Measurements from ENCODE around the gene USP46.

USP46 gene

DNA sequence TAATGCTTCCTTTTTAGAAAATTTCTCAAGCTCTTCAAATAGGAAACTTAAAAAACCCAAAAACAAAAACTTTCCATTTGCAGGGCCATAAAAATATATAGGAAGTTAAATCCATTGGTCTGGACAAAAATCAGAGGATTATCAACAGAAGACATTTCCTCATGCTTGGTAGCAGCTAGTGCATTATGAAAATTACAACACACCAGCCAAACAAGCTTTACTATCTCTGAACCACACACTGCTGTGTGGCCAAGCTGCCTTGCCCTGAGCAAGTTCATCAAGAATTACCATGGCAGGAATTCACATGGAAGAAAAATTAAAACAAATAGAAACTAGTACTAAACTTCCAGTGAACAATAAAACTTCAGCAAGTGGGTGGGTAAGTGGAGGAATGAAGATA is 3.6 kb downstream of the USP46 start:
- DNase-seq, result no peak

- DNase-seq, result no peak
Observed at GRCh38 chr4:52651996-52652672, 7.0 kb downstream of the USP46 start.

- DNase-seq, result no peak
Observed at GRCh38 chr4:52648836-52649235, 10.3 kb downstream of the USP46 start.

DNA sequence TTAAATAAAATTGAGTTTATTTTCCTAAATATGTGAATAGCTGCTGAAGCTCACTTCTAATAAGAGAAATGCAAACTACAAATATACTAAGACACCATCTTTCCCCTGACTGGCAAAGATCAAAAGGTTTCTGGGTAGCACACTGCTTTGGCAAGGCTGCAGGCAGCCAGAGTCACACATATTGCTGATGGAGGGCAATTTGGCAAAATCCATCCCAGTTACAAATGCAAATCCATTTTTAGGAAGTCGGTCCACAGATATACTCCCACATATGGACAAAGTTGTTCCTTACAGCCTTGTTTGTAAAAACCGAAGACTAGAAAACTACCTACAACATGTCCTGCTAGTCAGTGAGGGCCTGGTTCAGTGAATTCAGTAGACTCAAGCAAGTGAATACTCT is 12.4 kb downstream of the USP46 start:
- no peak for DNase-seq

- DNase-seq, result no peak
Observed at GRCh38 chr4:52646096-52646495, 13.0 kb downstream of the USP46 start.

GRCh38 chr4:52645300-52645699 is 13.8 kb downstream of the USP46 start:
- DNase-seq, result no peak

DNA sequence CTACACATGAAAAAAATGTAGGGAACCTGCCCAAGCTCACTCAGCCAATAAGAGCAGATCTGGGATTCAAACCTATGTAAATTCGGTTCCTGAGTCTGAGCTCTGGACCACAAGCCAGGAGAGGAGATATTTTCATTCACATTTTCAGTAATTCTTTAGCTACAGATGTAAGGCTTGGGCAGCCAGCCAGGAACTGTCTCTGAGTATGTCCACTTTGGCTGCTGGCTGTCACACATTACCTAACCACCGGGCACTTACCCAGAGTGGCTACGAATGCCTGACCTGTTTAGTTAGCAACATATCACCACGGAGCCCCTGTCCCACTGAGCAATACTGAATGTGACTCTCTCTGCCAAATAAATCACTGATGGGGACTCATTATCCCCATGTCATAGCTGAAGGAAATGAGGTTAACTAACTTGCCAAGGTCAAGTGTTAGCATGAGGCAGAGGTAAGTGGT is 15.3 kb downstream of the USP46 start:
- no peak for DNase-seq

GRCh38 chr4:52643190-52643589 is 15.9 kb downstream of the USP46 start:
- no peak for DNase-seq

DNA sequence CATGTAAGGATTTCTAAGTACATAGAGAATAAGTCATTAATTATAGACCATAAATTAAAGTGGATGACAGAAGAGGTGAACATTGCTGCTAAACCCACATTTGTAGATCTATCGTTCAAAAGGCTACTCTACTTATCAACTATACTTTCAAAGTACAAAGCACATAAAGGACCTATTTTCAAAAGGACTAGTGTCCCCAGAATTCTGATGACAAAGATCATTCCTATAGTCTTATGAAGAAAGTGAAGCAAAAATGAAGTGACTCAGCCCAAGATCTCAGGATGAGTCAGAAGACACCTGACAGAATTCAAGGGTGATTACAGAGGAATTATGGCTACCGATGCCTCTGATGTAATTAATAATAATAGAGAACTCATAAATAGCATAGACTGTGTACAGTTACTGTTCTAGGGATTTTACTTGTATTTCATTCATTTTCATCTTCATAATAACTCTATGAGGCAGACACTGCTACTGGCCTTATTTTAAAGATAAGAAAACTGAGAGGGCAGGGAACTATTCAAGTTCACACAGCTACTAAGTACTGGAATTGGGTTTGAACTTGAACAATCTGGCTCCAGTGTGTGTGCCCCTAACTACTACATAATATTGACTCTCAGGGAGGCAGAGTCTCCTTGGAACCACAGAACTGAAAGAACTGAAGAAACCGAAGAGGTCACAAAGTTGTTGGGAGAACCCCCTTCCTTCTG is 17.1 kb downstream of the USP46 start:
- DNase-seq, result no peak

- no peak for DNase-seq
Observed at GRCh38 chr4:52640808-52641565, 18.1 kb downstream of the USP46 start.

DNA sequence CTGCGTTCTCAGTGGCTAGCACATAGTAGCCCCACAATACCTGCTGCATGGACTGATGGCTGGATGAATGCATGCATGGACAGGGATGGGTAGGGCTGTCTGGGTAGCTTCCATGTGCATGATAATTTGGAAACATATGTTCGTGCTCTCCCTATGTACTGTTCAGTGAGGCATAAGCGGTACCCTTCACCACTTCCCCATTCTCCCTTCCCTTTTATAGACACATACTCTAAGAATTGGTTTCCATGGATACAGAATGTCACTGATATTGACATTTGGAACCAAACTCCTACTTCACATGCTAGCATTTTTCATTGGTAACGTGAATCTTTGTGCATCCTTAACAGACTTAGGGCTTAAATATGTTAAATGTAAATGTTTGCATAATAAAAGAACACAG is 20.4 kb downstream of the USP46 start:
- DNase-seq, result no peak

- DNase-seq, result no peak
Observed at GRCh38 chr4:52637116-52637515, 22.0 kb downstream of the USP46 start.

- no peak for DNase-seq
Observed at GRCh38 chr4:52635560-52635959, 23.5 kb downstream of the USP46 start.

GRCh38 chr4:52635130-52635529 is 24.0 kb downstream of the USP46 start:
- no peak for DNase-seq

DNA sequence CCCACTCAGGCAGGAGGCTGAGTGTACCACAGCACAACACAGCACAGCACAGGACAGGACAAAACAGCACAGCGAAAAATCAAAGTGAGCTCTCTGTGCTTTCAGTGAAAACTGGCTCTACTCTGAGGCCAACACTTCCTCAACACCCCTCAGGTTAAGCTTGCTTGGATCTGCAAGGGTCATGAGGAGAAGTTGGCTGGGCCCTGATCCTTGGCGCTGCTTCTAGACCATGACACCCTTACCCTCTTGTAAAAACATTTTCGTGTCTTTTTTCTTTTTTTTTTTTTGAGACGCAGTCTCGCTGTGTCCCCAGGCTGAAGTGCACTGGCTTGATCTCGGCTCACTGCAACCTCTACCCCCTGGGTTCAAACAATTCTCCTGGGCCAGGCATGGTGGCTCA is 25.3 kb downstream of the USP46 start:
- no peak for DNase-seq

DNA sequence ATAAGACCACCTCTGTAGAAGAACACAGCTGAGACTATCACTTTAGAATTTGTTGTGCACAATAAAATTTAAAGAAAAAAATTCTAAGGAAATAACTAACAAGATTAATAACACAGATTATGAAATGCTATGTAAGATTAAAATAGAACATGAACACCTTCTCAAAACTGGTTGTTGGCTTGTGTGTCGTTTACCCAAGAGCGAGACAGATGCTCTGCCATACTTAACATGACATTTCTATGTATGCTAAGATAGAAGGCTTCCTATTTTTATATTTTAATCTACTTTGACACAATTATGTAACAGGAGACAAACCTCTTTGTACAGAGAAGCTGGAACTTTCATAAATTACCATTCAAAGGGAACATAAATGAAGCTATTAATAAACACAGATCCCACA is 30.1 kb downstream of the USP46 start:
- DNase-seq, result no peak

- no peak for DNase-seq
Observed at GRCh38 chr4:52628543-52628942, 30.6 kb downstream of the USP46 start.

- DNase-seq, result no peak
Observed at GRCh38 chr4:52627876-52628275, 31.2 kb downstream of the USP46 start.

DNA sequence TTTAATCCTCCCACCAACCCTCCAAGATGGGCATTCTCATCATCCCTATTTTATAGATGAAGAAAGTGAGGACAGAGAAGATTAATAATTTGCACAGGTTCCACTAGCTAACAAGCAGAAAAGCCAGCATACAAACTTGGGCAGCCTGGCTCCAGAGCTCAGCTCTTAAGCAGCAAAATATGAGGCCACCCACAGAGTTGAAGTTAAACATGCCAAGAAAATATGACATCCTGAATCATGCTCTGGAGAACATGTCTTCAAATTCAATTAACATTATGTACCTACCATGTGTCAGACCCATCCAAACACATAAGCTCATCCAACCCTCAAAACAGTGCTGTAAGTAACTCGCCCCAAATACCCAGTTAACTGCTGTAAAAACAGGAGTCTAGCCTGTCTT is 33.9 kb downstream of the USP46 start:
- DNase-seq, result no peak

DNA sequence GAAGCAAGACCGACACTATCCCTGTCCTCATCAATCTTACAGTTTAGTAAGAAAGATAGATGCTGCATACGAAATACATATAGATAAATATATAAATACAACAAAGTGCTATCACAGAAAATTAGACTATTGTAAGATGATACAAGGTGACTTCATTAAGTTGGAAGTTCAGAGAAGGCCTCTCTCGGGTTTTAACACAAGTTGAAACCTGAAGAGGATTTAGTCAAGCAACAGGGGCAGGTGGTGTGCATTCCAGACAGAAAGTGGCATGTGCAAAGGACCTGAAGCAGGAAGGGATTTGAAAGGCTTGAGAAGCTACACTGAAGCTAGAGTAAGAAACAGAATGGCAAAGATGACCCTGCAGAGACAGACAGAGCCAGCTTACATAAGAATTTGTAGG is 36.5 kb downstream of the USP46 start:
- no peak for DNase-seq

GRCh38 chr4:52621567-52621966 is 37.5 kb downstream of the USP46 start:
- no peak for DNase-seq

- DNase-seq, result no peak
Observed at GRCh38 chr4:52619591-52619931, 39.5 kb downstream of the USP46 start.

DNA sequence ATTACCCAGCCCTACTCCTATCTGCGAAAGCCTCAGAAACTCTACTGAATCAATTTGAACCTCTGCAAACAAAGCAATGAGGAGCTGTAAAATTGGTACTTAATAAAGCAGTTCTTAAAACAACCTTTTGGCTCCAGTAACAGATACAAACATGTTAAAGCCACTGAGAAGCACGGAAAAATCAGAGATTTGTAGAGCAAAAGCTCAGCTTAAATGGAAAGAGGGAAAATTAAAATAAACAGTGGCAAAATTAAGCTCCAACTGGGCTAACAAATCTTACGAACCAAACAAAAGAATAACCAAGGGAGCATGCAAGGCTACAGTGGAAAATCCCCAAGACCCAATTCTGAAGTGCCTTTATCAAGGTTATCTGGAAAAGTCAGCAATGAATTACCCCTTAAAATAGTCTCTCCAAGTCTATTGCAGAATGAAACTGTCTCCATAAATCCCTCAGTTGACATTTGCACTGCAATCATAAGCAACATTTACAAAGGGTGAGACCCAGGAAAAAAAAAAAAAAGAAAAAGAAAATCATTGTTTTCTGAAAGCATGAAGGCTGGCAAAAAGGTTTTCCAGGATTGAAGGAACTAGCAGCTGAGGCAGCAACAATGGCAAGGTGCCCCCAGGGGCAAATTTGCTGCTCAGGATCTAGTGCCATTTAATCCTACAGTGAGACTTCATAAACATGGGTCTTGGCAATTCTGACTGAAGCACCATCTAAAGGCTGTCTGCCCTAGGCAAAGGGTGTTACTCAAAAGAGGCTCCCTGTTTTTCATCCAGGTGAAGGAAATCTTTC is 40.1 kb downstream of the USP46 start:
- DNase-seq, result no peak
